GM12872 (cell line): Measurements from ENCODE around the gene GPR3.

Experiments
- TF ChIP-seq, protein P1 (sequence below): IDR thresholded peaks from 3 replicates; pipeline ENCODE4 v1.5.1; 2011; ENCODE audit warnings: low read depth, mild to moderate bottlenecking, low read length, moderate library complexity; ENCODE audit not compliant: insufficient read depth

GPR3 gene

DNA sequence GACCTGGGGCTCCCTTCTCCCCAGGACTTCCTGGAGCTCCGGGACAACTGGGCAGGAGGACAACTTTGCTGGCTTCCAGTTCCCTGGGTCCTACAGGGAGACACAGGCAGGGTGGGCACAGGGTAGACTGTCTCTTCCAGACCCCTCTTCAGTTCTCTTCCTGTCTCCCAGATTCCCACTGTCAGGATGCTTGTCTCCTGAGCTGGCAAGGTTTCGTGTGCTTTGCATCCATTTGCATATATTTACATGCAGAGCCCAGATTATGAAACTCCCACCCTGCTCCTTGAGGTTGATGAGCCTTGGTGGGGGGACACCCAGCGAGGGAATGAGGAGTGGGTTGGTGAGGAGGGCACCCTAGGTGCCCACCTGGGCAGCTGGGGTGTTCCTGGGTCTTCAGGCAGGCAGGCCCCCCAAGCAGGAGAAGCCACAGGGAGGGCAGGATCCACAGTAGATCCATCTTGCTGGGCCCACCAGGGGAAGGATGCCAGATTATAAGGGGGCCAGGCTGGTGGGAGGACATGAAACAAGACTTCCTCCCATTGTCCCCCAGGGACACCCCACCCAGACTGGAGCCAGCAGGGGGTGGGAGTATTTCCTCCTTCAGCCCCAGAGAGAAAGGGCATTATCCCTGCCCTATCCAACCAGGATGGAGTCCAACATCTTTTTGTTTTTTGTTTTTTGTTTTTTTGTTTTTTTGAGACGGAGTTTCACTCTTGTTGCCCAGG is 17.9 kb upstream of the GPR3 start, which contains the start of gene FCN3:
TSS of gene FCN3 (minus strand) at position 463 of the 725 bp plus-strand sequence. CDS start at position 457, 6 bp downstream.
- TF ChIP-seq, protein P1, sequence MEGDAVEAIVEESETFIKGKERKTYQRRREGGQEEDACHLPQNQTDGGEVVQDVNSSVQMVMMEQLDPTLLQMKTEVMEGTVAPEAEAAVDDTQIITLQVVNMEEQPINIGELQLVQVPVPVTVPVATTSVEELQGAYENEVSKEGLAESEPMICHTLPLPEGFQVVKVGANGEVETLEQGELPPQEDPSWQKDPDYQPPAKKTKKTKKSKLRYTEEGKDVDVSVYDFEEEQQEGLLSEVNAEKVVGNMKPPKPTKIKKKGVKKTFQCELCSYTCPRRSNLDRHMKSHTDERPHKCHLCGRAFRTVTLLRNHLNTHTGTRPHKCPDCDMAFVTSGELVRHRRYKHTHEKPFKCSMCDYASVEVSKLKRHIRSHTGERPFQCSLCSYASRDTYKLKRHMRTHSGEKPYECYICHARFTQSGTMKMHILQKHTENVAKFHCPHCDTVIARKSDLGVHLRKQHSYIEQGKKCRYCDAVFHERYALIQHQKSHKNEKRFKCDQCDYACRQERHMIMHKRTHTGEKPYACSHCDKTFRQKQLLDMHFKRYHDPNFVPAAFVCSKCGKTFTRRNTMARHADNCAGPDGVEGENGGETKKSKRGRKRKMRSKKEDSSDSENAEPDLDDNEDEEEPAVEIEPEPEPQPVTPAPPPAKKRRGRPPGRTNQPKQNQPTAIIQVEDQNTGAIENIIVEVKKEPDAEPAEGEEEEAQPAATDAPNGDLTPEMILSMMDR: no peak

DNA sequence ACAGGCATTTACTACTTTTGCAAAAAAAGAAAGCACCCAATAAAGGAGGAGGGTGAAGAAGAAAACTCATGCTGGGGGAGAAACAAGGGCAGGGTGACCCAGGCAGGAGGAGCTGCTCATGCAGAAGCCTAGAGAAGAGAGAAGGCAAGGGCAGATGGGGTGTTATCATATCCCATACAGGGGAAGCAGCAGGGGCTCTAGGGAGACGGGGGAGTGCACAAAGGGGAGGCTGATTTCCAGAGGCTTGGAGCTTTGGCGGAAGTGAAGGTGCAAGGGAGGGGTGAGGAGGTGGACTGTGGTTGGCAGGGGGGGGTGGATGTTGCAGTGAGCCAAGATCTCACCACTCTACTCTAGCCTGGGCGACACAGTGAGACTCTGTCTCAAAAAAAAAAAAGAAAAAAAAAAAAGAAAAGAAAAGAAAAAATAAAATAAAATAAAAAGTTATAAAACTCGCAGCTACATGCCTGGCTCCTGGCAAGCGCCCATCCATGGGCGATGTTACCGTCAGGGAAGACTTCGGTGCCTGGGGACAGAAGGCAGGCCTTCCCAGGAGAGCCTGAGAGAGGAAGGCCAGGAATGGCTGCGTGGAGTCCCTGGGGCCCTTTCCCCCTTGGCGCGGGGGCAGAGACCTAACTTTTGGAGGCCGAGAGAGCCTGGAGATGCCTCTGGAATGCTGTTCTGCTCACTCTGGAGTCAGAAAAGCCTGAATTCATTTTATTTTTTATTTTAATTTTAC is 14.5 kb upstream of the GPR3 start:
- TF ChIP-seq, protein P1: no peak

DNA sequence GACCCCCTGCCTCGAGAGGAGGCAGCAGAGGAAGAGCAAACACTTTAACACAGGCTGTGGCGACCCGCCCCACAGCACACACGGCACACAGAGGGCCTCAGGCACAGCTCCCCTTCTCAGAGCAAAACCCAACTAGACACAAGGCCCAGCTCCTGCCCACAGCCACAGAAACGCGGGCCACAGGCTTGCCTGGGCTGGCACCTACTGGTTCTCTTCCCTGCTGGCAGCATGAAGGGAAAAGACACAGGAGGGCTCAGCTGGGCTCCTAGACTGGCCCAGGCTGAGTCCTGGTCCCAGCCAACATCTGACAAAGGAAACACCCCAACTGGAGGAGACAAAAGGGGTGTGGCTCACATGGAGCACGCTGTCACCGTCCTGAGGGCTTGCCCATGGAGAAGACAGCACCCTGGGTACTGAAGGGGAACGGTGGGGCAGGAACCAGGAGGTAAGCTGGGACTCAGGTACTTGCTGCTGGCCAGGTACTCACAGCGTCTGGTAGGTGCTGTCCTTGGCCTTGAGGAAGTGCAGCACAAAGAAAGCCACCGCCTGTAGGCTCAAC is 12.8 kb upstream of the GPR3 start:
- TF ChIP-seq, protein P1: no peak

DNA sequence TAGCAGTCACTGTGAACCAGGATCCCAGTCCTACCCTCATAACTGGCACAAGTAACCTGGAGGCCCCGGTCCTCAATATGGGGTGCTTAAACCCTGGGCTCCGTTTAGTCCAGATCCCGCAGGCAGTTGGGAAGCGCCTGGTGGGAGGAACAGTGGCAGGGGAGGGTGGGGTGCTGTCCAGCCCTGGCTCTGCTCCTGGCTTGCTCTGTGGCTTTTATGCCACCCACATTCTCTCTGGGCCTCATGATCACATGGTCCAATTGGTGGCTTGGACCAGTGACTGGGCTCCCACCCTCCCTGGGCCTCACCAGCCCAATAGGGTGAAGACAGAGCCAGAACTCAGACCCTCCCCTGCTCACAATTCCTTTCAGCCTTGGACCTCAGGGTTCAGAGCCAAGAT is 12.2 kb upstream of the GPR3 start:
- TF ChIP-seq, protein P1: no peak

DNA sequence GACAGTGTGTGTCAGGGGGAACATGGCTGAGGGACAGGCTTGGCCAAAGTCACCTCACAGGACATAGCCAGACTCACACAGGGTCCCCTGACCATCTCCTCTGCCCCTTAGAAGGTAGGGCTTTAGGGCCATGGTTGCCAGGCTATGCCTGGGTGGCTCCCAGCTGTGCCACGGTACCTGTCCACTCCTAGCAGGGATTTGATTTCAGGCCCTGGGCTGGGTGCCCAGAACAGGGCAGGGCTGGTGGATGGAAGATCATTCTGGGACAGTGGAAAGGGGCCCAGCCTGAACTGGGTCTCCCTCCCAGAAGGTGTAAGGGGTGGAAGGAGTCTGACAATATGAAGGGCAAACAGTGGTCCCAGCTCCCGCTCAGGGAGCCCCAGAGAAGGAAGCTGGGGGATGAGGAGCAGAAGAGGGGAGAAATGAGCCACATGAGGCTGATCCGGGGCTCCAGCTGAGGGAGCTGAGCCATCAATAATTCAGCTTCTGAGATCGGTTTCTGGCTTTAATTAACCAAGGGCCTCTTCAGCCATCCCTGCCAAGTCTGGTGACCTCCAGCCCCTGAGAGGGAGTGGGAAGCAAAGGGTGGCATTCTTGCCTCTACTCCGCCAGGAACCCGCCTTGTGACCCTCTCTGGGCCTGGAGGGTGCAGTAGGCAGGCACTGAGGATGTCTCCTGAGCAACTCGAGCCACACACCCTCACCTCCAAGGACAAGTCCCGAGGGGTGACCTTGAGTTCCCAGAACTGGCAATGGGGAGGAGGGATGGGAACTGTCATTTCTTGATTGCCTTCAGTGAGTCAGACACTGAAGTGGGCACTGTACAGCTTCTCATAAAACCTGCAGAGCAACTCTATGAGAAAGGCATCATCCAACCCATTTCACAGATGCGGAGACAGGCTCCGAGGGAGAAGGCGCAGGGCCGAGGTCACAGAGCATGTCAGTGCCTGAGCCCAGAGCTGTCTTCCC is 11.4 kb upstream of the GPR3 start:
- TF ChIP-seq, protein P1: no peak

DNA sequence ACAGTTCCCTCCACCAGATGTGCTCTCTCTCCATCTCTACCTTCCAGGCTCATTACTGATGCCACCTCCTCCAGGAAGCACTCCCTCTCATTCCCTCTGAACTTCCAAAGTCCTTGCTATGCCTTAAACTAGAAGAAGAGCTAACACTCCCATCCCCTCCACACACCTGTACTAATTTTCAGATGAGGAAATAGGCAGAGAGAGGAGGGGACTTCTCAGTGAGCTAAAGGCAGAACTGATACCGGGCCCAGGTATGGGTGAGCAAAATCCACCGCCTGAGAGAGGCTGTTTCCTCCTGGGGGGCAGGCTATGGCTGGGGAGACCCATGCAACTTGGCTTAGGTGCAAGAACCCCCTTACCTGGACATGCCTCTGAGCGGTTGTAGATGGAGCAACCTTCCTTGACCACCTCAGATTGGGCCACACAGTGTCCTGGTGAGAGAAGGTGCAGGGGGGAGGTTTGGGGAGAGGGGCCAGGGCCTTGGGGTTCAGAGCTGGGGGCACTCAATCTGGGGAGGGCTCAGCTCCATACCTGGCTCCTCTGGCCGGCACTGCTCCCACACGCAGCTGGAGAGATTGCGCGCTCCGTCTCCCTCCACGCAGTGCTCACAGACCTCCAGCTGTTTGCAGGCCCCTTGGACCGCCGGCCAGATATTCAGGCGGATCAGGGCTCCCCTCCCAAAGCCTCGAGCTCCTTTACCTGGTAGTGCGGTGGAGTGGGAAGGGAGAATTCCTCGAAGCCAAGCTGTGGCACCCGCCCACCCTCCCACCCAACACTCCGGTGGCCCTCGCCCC is 10.3 kb upstream of the GPR3 start:
- TF ChIP-seq, protein P1: no peak
